Measurements from ENCODE around the gene TIMP2. TPM values are rescaled to one million over a fixed set of nuclear protein-coding genes. Genes with fewer than 3 reads are reported as not detected.

The TIMP2 gene
- polyA plus RNA-seq, 2 of the 4 experiments (the other 2 are of a cell fraction), result 68.1 to 166 TPM

DNA sequence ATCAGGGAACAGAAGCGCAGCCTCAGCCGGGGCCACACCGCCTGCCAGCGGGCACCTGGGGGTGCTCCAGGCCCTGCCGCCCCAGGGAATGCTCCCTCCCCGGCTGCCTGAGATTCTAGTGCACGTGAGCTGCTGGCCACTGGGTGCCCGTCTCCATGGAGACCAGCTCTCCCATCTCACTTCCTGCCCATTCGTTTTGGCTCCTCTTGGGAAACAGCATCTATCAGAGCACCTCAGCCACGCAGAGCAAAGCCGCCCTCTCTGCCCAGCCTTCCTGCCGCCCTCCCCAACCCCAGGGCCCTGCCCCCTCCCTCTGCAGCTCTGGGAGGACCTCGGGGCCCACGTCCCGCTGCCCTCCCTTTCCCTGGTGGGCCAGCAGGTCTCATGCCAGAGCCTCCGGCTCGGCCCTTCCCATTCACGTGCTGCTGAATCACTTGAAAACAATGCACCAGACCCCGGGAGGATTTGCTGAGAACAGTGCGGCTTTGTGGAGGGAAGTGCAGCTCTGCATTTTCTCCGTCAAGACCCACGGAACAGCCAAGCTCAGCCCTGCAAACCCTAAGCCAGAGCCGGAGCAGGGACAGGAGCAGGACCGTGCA is 41.6 kb downstream of the TIMP2 start:
- peak overlapping the region; percentile 84 for H3K4me2 ChIP-seq
- H3K4me1 ChIP-seq, result peaks cover 47% of the 10 kb centered on the region
- DNase-seq (ENCODE audit: low read depth in 1 of 2, low spot score in 1 of 2), result peak; percentile 86 to 98
- peak overlapping the region; percentile 86 to 91 for H3K27ac ChIP-seq
- 4% methylated on average over 24 of the region's 24 CpGs for WGBS (ENCODE audit: missing lambda C conversion rate)
- H3K4me3 ChIP-seq, result peak overlapping the region; percentile 14
- CTCF ChIA-PET, result interaction anchor here (0.7 to 5.1 kb wide), 8 partner anchors 12 to 87 kb away, joined by 3 to 41 read pairs (median 4); no protein-coding TSS in a partner anchor
- H3K9me3 ChIP-seq, result no peaks in the 10 kb centered on the region
- ATAC-seq, result peak; percentile 74
- POLR2A ChIA-PET, result interaction anchor here (0.9 to 1.2 kb wide), 6 partner anchors 9 to 51 kb away, joined by 3 to 5 read pairs (median 4); no protein-coding TSS in a partner anchor
- peak; percentile 82 for FAIRE-seq
- peak; percentile 47 for TF ChIP-seq MAFK (IDR thresholded peaks at IDR 0.05; ENCODE audit: partially characterized antibody)
- TF ChIP-seq, protein P1, sequence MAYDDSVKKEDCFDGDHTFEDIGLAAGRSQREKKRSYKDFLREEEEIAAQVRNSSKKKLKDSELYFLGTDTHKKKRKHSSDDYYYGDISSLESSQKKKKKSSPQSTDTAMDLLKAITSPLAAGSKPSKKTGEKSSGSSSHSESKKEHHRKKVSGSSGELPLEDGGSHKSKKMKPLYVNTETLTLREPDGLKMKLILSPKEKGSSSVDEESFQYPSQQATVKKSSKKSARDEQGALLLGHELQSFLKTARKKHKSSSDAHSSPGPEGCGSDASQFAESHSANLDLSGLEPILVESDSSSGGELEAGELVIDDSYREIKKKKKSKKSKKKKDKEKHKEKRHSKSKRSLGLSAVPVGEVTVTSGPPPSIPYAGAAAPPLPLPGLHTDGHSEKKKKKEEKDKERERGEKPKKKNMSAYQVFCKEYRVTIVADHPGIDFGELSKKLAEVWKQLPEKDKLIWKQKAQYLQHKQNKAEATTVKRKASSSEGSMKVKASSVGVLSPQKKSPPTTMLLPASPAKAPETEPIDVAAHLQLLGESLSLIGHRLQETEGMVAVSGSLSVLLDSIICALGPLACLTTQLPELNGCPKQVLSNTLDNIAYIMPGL (CRISPR knock-in tag; IDR thresholded peaks at IDR 0.05; ENCODE audit: borderline replicate concordance), result no peak
- TF ChIP-seq PHF8 (IDR thresholded peaks at IDR 0.05; ENCODE audit: borderline replicate concordance, low read depth), result no peak
- peak; percentile 96 for TF ChIP-seq BHLHE40 (IDR thresholded peaks at IDR 0.05; ENCODE audit: low read depth, low read length)
- TF ChIP-seq TP53 (CRISPR knock-in tag; IDR thresholded peaks at IDR 0.05), result no peak
- TF ChIP-seq NPAS2 (CRISPR knock-in tag; IDR thresholded peaks at IDR 0.05; ENCODE audit: borderline replicate concordance), result no peak; the same call in 1 of the 2 replicates
- no peak for TF ChIP-seq HDAC2 (IDR thresholded peaks at IDR 0.05)
- no peak for TF ChIP-seq EHF (CRISPR knock-in tag; IDR thresholded peaks at IDR 0.05)
- TF ChIP-seq, protein P2, sequence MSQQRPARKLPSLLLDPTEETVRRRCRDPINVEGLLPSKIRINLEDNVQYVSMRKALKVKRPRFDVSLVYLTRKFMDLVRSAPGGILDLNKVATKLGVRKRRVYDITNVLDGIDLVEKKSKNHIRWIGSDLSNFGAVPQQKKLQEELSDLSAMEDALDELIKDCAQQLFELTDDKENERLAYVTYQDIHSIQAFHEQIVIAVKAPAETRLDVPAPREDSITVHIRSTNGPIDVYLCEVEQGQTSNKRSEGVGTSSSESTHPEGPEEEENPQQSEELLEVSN (IDR thresholded peaks at IDR 0.05; ENCODE audit: borderline replicate concordance, low read depth), result no peak
- no peak for TF ChIP-seq RARB (CRISPR knock-in tag; IDR thresholded peaks at IDR 0.05)
- no peak for TF ChIP-seq HOXB5 (CRISPR knock-in tag; IDR thresholded peaks at IDR 0.05)
- no peak; the same call in 1 of the 2 replicates for TF ChIP-seq POLR2A (IDR thresholded peaks at IDR 0.05; ENCODE audit: low read length)
- TF ChIP-seq RCOR1 (IDR thresholded peaks at IDR 0.05; ENCODE audit: low read depth, low read length), result no peak
- TF ChIP-seq HOXB13 (CRISPR knock-in tag; IDR thresholded peaks at IDR 0.05; ENCODE audit: low read depth), result no peak
- no peak for TF ChIP-seq TFCP2L1 (CRISPR knock-in tag; IDR thresholded peaks at IDR 0.05)
- no peak for TF ChIP-seq ZNF302 (CRISPR knock-in tag; IDR thresholded peaks at IDR 0.05)
- TF ChIP-seq CHD4 (IDR thresholded peaks at IDR 0.05; ENCODE audit: borderline replicate concordance), result no peak
- no peak for TF ChIP-seq CBX8 (IDR thresholded peaks at IDR 0.05)
- no peak for TF ChIP-seq SMC3 (IDR thresholded peaks at IDR 0.05)
- no peak for TF ChIP-seq POLR2AphosphoS2 (conservative IDR thresholded peaks at IDR 0.05; ENCODE audit: low read length)
- peak in 1 of 2 experiments; percentile 43; a peak in 1 of 5 replicates for TF ChIP-seq EP300 (IDR thresholded peaks at IDR 0.05)
- TF ChIP-seq, protein P3, sequence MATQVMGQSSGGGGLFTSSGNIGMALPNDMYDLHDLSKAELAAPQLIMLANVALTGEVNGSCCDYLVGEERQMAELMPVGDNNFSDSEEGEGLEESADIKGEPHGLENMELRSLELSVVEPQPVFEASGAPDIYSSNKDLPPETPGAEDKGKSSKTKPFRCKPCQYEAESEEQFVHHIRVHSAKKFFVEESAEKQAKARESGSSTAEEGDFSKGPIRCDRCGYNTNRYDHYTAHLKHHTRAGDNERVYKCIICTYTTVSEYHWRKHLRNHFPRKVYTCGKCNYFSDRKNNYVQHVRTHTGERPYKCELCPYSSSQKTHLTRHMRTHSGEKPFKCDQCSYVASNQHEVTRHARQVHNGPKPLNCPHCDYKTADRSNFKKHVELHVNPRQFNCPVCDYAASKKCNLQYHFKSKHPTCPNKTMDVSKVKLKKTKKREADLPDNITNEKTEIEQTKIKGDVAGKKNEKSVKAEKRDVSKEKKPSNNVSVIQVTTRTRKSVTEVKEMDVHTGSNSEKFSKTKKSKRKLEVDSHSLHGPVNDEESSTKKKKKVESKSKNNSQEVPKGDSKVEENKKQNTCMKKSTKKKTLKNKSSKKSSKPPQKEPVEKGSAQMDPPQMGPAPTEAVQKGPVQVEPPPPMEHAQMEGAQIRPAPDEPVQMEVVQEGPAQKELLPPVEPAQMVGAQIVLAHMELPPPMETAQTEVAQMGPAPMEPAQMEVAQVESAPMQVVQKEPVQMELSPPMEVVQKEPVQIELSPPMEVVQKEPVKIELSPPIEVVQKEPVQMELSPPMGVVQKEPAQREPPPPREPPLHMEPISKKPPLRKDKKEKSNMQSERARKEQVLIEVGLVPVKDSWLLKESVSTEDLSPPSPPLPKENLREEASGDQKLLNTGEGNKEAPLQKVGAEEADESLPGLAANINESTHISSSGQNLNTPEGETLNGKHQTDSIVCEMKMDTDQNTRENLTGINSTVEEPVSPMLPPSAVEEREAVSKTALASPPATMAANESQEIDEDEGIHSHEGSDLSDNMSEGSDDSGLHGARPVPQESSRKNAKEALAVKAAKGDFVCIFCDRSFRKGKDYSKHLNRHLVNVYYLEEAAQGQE (IDR thresholded peaks at IDR 0.05), result no peak
- TF ChIP-seq, protein P4, sequence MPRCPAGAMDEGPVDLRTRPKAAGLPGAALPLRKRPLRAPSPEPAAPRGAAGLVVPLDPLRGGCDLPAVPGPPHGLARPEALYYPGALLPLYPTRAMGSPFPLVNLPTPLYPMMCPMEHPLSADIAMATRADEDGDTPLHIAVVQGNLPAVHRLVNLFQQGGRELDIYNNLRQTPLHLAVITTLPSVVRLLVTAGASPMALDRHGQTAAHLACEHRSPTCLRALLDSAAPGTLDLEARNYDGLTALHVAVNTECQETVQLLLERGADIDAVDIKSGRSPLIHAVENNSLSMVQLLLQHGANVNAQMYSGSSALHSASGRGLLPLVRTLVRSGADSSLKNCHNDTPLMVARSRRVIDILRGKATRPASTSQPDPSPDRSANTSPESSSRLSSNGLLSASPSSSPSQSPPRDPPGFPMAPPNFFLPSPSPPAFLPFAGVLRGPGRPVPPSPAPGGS (IDR thresholded peaks at IDR 0.05), result peak; percentile 24; the same call in 1 of the 3 replicates
- no peak for TF ChIP-seq GATA3 (IDR thresholded peaks at IDR 0.05; ENCODE audit: borderline replicate concordance)
- TF ChIP-seq EHMT2 (IDR thresholded peaks at IDR 0.05; ENCODE audit: low read depth), result no peak
- TF ChIP-seq NFE2L2 (conservative IDR thresholded peaks at IDR 0.05; ENCODE audit: low read length), result no peak
- TF ChIP-seq ZC3H11A (IDR thresholded peaks at IDR 0.05), result no peak
- no peak for TF ChIP-seq RFX5 (IDR thresholded peaks at IDR 0.05)
- TF ChIP-seq, protein P5, sequence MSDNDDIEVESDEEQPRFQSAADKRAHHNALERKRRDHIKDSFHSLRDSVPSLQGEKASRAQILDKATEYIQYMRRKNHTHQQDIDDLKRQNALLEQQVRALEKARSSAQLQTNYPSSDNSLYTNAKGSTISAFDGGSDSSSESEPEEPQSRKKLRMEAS (IDR thresholded peaks at IDR 0.05), result peak; percentile 82
- TF ChIP-seq JUNB (IDR thresholded peaks at IDR 0.05), result peak; percentile 43; the same call in 1 of the 2 replicates
- no peak for TF ChIP-seq ESRRA (IDR thresholded peaks at IDR 0.05; ENCODE audit: borderline replicate concordance, low read length)
- TF ChIP-seq JUN (IDR thresholded peaks at IDR 0.05), result peak in 1 of 2 experiments; percentile 57; a peak in 2 of 5 replicates
- no peak for TF ChIP-seq FOSB (CRISPR knock-in tag; IDR thresholded peaks at IDR 0.05)
- TF ChIP-seq RAD21 (conservative IDR thresholded peaks at IDR 0.05 in 1 of 2, IDR thresholded peaks at IDR 0.05 in 1 of 2), result peak; percentile 3 to 36; a peak in 1 of 5 replicates
- no peak for TF ChIP-seq SREBF2 (IDR thresholded peaks at IDR 0.05)
